Endometrial microvascular endothelial cells (primary cell): ENCODE data around the gene NPTX2. TPM values are rescaled to one million over a fixed set of nuclear protein-coding genes. Genes with fewer than 3 reads are reported as not detected.
"Not testable (repeated sequence)": the region's sequence is repeated elsewhere in the genome, so short reads cannot be mapped to it uniquely, and the experiment has no call there.

ENCODE experiments used
- in situ Hi-C: cut with HindIII; loops from 2 replicates; pipeline ENCODE4 v1.10.0; 2017; ENCODE audit warnings: low sequenced_read_pairs, low pct_unique_long_range_greater_than_20kb; ENCODE audit errors: inconsistent ontology term
- total RNA-seq: library from RNA; depleted of rRNA; stranded (reverse); fragments of >200 nt; gene quantifications from one replicate; pipeline ENCODE4 v1.2.3, GENCODE V29; 2015; ENCODE audit errors: inconsistent ontology term

NPTX2 gene
- 0.19 TPM for total RNA-seq

DNA sequence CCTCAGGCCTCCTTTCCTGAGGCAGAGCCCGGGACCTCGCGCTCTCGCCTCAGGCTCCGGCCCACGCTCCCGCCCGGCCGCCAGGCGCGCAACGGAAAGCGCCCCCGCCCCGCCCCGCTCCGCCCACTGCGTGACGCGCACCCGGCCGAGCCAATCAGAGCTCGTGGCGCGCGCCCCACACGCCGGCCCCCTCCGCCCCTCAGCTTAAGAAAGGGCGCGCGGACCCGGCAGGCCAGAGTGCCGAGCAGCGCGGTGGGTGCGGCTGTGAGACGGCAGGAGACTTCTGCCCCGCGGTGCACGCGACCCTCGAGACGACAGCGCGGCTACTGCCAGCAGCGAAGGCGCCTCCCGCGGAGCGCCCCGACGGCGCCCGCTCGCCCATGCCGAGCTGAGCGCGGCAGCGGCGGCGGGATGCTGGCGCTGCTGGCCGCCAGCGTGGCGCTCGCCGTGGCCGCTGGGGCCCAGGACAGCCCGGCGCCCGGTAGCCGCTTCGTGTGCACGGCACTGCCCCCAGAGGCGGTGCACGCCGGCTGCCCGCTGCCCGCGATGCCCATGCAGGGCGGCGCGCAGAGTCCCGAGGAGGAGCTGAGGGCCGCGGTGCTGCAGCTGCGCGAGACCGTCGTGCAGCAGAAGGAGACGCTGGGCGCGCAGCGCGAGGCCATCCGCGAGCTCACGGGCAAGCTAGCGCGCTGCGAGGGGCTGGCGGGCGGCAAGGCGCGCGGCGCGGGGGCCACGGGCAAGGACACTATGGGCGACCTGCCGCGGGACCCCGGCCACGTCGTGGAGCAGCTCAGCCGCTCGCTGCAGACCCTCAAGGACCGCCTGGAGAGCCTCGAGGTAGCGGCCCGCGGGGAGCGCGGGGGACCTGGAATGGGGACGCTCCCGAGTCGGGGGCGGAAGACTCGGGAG lies at the start of gene NPTX2:
NPTX2 (plus strand) TSS at position 235 of the 909 bp plus-strand sequence; CDS start at position 412, 177 bp downstream.
- in situ Hi-C loops, result no loop called here

DNA sequence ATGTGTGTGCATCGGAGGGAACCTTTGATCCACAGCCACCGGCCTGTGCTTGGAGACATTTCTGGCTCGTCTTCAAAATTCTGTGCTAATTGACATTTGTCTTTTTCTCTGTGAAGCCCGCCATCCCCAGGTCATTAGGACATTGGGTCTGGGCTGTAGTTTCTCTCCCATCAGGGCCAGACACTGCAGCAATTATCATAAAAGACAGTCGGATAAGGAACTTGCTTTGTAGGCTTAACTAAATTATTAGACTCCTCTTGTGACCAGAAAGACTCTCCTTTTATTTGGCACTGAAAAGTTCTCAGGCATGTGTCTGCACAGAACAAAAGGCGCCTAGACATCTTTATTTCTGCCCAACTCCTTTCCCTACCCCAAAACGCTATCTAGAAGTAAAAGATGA lies 49.1 kb upstream of the NPTX2 start:
- in situ Hi-C loops, result no loop called here

DNA sequence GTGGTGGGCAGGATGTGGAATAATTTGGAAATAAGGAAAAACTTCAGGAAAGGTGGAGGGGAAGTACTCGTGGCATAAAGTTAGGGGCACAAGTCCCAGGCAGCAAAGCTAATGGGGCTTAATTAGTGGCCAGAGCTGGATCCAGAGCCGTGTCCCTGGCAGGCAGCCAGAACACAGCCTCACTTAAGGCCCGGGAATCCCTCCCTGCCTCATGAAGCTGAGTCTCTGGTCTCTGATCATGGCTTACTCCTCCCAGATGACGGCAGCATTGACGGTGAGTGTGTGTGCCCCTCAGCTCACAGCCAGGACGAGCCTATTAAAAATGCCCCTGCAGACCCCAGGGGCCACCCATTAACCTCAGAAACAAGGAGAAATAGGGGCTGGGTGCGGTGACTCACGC lies 48.2 kb upstream of the NPTX2 start:
- in situ Hi-C loops, result no loop called here

GRCh38 chr7:98569691-98570337 lies 47.3 kb upstream of the NPTX2 start:
- in situ Hi-C loops, result no loop called here

DNA sequence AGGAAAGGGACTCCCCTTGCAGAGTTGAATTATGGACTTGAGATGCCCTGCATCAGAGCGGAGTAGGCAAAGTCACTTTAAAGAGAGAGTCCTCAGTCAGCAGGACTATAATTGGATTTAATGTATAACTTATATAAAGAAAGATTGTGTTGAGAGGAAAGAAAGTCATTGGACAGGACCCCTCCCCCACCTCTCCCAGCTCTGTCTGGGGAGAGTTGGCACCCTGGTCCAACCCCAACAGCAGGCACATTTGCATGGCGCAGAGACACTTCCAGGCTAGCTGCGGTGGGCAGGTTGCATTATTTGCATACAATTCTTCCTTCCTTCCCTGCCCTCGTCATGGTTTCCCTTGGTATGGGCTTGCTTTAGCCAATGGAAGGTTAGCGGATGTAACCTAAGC lies 46.1 kb upstream of the NPTX2 start:
- in situ Hi-C loops, result no loop called here

- in situ Hi-C loops, result no loop called here
Observed at GRCh38 chr7:98571986-98572385, 45.1 kb upstream of the NPTX2 start.

DNA sequence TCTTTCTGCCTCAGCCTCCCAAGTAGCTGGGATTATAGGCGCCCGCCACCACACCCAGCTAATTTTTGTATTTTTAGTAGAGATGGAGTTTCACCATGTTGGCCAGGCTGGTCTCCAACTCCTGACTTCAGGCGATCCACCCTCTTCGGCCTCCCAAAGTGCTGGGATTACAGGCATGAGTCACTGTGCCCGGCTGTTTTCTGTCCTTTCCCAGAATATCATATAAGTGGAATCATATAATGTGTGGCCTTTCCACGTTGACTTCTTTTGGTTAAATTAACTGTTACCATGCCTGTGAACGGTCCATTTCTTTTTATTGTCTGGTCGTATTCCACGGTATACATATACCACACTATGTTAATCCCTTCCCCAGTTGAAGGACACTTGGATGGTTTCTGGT lies 44.4 kb upstream of the NPTX2 start:
- in situ Hi-C loops, result not testable (repeated sequence)

- in situ Hi-C loops, result no loop called here
Observed at GRCh38 chr7:98573816-98574215, 43.3 kb upstream of the NPTX2 start.

DNA sequence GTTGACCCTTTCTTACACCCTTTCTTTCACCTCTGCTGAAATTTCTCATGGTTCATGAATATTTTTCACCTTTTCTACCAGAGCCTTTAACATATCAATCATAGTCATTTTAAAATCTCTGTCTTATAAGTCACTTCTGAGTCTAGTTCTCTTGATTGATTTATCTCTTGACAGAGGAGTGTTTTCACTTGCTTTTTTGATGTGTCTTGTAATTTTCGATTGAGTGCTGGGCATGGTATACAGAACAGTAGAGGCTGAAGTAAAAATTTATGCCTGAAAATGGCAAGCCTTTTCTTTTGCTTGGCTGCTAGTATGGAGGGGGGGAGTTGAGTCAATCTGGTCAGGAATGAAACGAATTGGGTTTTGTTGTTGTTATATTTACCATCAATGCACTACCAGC lies 41.2 kb upstream of the NPTX2 start:
- in situ Hi-C loops, result no loop called here

GRCh38 chr7:98584830-98585229 lies 32.3 kb upstream of the NPTX2 start:
- in situ Hi-C loops, result no loop called here

GRCh38 chr7:98591926-98592325 lies 25.2 kb upstream of the NPTX2 start:
- in situ Hi-C loops, result no loop called here

- in situ Hi-C loops, result no loop called here
Observed at GRCh38 chr7:98594348-98594747, 22.7 kb upstream of the NPTX2 start.

DNA sequence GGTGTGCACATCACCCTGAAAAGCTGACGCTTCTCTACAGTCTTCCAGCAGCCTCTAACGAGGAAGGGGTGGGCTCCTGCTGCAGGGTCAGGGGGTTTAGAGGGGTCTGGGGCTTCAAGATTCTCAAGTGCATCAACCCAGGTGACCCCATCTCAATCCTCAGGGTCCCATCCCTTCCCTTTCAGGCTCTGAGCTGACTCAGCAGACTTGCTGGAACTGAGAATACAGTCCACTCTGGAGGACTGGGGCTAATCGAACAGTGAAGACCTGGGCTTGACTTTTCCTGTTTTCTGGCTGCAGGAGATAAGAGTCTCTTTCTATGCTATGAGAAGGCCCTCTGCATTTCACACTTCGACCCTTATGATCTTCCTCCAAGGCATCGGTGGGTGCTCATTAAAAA lies 22.3 kb upstream of the NPTX2 start:
- in situ Hi-C loops, result no loop called here

- in situ Hi-C loops, result no loop called here
Observed at GRCh38 chr7:98598846-98599615, 18.1 kb upstream of the NPTX2 start.

GRCh38 chr7:98599886-98600285 lies 17.2 kb upstream of the NPTX2 start:
- in situ Hi-C loops, result no loop called here

GRCh38 chr7:98602755-98603398 lies 14.2 kb upstream of the NPTX2 start:
- in situ Hi-C loops, result no loop called here

- in situ Hi-C loops, result no loop called here
Observed at GRCh38 chr7:98603399-98603788, 13.7 kb upstream of the NPTX2 start.

GRCh38 chr7:98613601-98614425 lies 3.3 kb upstream of the NPTX2 start:
- in situ Hi-C loops, result no loop called here
